Activated naive CD8-positive, alpha-beta T cell treated with anti-CD3 and anti-CD28 coated beads, Interleukin-2, amount 10 ng/mL, durations not matched to agents 7 days and 5 days (primary cell): ENCODE data around the gene ARHGEF2. TPM values are rescaled to one million over a fixed set of nuclear protein-coding genes. Genes with fewer than 3 reads are reported as not detected.

Source experiments
- ATAC-seq: fragments of 150-1000 bp; cut with Tn5 transposase; one replicate; pipeline ENCODE4 v1.10.0; 2021; ENCODE audit warnings: low read depth, moderate library complexity
- POLR2A ChIA-PET: fragments of 350-600 bp; sonication (Branson Sonifier 250); formaldehyde crosslinking; loops from one replicate; lab custom pipeline; 2021; ENCODE audit warnings: antibody characterized with exemption; lab: Charles Lee
- DNase-seq: peaks from one replicate; pipeline ENCODE4 v3.0.0; 2021
- H3K27ac Mint-ChIP-seq: one replicate; pipeline ENCODE4 v1.8.0; 2022; ENCODE audit warnings: mild to moderate bottlenecking, mixed read lengths
- H3K27me3 Mint-ChIP-seq: one replicate; pipeline ENCODE4 v1.8.0; 2022; ENCODE audit warnings: mild to moderate bottlenecking, moderate library complexity, mixed read lengths
- H3K36me3 Mint-ChIP-seq: one replicate; pipeline ENCODE4 v1.8.0; 2021; ENCODE audit warnings: mild to moderate bottlenecking, mixed read lengths
- H3K4me1 Mint-ChIP-seq: one replicate; pipeline ENCODE4 v1.8.0; 2021; ENCODE audit warnings: mixed read lengths
- H3K4me3 Mint-ChIP-seq: one replicate; pipeline ENCODE4 v1.8.0; 2022; ENCODE audit warnings: mild to moderate bottlenecking, moderate library complexity, mixed read lengths
- H3K9me3 Mint-ChIP-seq: one replicate; pipeline ENCODE4 v1.8.0; 2021; ENCODE audit warnings: mixed read lengths
- total RNA-seq, 2 experiments: library from RNA; stranded (reverse); gene quantifications; one replicate each; pipeline ENCODE4 v1.2.3, GENCODE V29; 2021

Gene ARHGEF2
- total RNA-seq = 100 to 1,000 TPM; 151 to 155 TPM

DNA sequence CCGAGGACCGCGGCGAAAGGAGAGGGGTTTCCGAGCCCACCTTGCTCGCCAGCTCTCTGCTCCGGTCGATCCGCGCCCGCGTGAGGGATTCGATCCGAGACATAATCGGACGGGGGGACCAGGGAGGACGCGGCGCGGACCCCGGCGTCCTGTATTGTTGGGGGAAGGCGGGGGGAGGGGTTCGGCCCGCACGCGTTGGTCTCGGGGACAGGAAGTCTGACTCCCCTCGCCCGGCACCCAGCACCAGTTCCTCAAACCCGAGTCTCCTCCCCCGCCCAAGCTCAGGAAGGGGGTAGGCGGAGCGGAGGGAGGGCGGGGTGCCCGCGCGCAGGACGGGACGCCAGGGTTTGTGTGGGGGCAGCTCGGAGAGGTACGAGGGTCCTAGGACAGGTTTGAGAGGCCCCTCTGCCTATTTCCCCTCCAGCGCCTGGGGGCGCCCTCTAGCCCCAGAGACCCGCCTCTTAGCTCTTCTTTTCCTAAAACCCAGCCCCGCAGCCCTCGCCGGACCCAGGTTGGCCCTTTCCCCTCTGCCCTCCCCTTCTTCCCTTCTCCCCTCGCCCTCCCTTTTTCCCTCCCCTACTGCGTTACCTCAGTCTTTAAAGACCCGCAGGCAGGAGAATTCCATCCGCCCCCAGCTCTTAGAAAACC is at the start of gene ARHGEF2:
Gene ARHGEF2 (minus strand): TSS at position 223 of the 648 bp plus-strand sequence. CDS start 120 bp downstream, at position 103.
- Mint-ChIP-seq H3K9me3 (no peaks in the 10 kb centered on the region), H3K27ac (peak within 1 kb of the TSS; percentile 85), H3K4me3 (peak within 1 kb of the TSS; percentile 99), H3K4me1 (peaks cover 61% of the 10 kb centered on the region), H3K27me3 (no peaks in the 10 kb centered on the region), H3K36me3 (peaks cover 25% of the 10 kb centered on the region)
- POLR2A ChIA-PET = interaction anchor here (0.8 to 9.5 kb wide), 10 partner anchors 10 to 122 kb away, joined by 3 to 105 read pairs (median 14); partner anchors contain the start of genes GON4L, KHDC4 and RXFP4
- DNase-seq (peak; percentile 78), ATAC-seq (peak; percentile 72)

DNA sequence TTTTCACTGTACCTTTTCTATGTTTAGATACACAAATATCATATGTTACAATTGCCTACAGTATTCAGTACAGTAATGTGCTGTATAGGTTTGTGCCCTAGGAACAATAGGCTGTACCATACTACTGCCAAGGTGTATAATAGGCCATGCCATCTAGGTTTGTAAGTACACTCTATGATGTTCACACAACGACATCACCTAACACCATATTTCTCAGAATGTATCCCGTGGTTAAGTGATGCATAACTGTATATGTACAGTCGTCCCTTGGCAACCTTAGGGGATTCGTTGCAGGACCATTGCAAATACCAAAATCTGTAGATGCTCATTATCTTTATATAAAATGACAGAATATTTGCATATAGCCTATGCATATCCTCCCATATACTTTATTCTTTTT is 48.2 kb upstream of the ARHGEF2 start:
- ATAC-seq (no peak), DNase-seq (no peak)
- Mint-ChIP-seq H3K4me3 (no peak overlapping the region), H3K27ac (no peak overlapping the region), H3K9me3 (no peaks in the 10 kb centered on the region), H3K36me3 (no peaks in the 10 kb centered on the region), H3K4me1 (peaks cover 11% of the 10 kb centered on the region), H3K27me3 (peaks cover 5% of the 10 kb centered on the region)
- POLR2A ChIA-PET = no interaction called here

DNA sequence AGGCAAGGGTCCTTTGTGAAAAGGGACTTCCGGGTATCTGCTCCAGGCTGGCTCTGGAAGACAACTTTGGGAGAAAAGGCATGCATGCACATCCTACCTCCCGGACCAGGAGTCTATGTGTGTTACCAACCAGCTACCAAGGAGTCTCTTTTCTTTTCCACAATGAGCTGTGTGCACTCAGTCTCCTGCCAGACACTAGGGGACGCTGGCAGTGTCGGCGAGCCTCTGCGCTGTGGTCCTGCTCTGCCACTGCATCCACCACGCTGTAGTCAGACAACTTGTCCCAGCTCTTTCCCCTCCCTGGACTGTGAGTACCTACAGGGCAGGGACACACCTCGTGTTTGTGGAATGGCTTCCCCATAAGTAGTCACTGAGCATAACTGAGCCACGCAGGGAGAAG is 47.5 kb upstream of the ARHGEF2 start:
- Mint-ChIP-seq H3K9me3 (no peaks in the 10 kb centered on the region), H3K4me1 (peaks cover 11% of the 10 kb centered on the region)

DNA sequence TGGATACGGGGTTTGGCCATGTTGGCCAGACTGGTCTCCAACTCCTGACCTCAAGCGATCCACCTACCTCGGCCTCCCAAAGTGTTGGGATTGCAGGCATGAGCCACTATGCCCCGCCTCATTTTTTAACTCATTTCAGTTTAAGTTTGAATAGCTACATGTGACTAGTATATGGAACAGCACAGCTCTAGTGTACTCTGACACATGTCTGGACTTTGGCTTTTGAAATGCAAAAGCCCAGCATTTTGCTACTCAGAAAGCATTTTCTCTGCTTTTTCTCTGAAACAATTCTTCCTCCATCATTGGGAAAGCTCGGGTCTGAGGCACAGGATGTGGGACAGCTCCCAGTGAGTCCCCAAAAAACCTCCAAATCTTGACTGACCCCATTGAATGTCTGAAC is 46.5 kb upstream of the ARHGEF2 start:
- ATAC-seq (no peak), DNase-seq (no peak)
- Mint-ChIP-seq H3K4me1 (peaks cover 15% of the 10 kb centered on the region), H3K4me3 (no peak overlapping the region), H3K27ac (no peak overlapping the region), H3K27me3 (peaks cover 2% of the 10 kb centered on the region), H3K36me3 (peaks cover 5% of the 10 kb centered on the region), H3K9me3 (no peaks in the 10 kb centered on the region)
- POLR2A ChIA-PET = no interaction called here

More for the DNA sequence above, 47.5 kb upstream of the ARHGEF2 start:
- no peak overlapping the region for H3K4me3 Mint-ChIP-seq
- ATAC-seq (peak; percentile 84), DNase-seq (peak; percentile 52)
- peaks cover 2% of the 10 kb centered on the region for H3K27me3 Mint-ChIP-seq
- POLR2A ChIA-PET = interaction anchor here (1.0 kb wide), 1 partner anchor 19 kb away, joined by 3 read pairs; no protein-coding TSS in a partner anchor
- no peak overlapping the region for H3K27ac Mint-ChIP-seq
- H3K36me3 Mint-ChIP-seq = no peaks in the 10 kb centered on the region

DNA sequence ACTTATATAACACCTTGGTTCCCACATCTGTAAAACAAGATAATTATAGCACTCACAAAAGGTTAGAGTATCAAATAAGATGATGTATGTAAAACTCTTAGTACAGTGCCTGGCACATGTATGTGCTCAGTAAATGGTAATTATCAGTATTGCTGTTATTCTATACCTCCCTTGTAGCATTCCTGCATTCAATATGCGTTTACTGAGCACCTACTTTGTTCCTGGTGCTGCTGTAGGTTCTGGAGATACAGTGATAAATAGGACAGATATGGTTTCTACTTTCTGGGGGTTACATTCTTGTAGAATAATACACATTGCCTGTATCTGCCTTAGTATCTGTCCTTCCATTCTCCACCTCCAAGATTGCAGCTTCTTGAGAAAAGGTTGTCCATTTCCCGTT is 43.6 kb upstream of the ARHGEF2 start:
- H3K36me3 Mint-ChIP-seq = peaks cover 18% of the 10 kb centered on the region
- peaks cover 28% of the 10 kb centered on the region for H3K4me1 Mint-ChIP-seq
- H3K27ac Mint-ChIP-seq = no peak overlapping the region
- DNase-seq (no peak), ATAC-seq (no peak)
- H3K4me3 Mint-ChIP-seq = no peak overlapping the region
- POLR2A ChIA-PET = no interaction called here
- no peaks in the 10 kb centered on the region for H3K9me3 Mint-ChIP-seq
- no peaks in the 10 kb centered on the region for H3K27me3 Mint-ChIP-seq

DNA sequence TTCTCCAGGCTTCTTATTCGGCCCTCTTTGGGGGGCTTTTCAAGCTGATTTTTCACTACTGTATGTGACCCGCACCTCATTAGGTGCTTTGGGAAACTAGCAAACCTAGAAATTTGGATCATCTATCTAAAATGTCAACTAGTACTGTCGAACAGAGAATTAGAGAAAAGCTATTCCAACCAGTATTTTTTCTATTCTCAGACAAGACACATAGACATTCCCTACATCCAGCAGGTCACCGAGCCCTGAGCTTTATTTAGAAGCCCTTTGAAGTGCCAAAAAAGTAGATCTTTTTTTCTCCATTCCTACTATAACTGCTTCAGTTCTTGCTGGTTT is 42.7 kb upstream of the ARHGEF2 start:
- H3K27me3 Mint-ChIP-seq = no peaks in the 10 kb centered on the region
- H3K27ac Mint-ChIP-seq = peak overlapping the region; percentile 97
- DNase-seq = no peak
- peaks cover 22% of the 10 kb centered on the region for H3K36me3 Mint-ChIP-seq
- no peak for ATAC-seq
- POLR2A ChIA-PET = interaction anchor here (0.7 to 1.7 kb wide), 4 partner anchors 10 to 252 kb away, joined by 3 to 5 read pairs (median 5); partner anchors contain the start of gene KHDC4
- peak overlapping the region; percentile 92 for H3K4me3 Mint-ChIP-seq
- H3K4me1 Mint-ChIP-seq = peaks cover 29% of the 10 kb centered on the region
- H3K9me3 Mint-ChIP-seq = no peaks in the 10 kb centered on the region

DNA sequence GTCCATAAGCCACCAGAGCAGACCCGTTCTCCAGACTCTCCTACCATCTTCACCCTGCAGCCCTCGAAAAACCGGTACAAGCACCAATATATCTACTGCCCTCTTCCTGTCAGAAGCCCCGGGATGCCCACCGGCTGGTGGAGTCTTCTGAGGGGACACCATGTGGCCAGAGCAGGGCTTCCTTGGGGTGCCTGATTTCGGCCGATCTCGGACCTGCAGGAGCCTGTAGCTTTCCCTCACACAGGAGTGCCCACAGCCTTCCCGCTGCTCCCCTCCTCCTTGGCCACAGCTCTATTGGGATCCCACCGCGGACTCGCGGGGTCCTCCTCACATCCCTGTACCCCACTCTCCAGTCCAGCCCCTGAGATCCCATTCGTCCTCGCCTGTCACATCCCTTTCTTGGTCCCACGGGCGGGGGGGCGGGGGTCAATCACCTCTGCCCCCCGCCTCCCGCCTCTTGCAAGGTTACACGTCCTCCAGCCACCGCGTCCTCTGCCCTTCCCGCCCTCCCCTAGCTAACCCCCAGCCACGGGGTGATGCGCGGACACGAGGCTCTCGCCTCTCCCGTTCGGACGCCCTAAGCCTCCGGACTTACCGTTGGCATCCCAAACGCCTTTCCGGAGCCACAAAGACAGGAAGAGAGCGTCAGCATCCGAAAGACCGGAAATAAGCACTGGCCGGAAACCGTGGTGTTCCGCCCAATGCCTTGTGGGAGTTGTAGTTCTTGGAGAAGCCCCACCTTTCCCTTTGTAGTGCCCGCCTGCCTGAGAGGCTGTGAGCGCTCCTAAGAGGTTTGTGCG is 42.1 kb upstream of the ARHGEF2 start, which contains the start of gene SSR2:
Gene SSR2 (minus strand): TSS at position 659 of the 800 bp plus-strand sequence. CDS start 784 bp downstream, outside the sequence.
- H3K36me3 Mint-ChIP-seq = peaks cover 22% of the 10 kb centered on the region
- peak within 1 kb of the TSS; percentile 97 for H3K27ac Mint-ChIP-seq
- H3K4me1 Mint-ChIP-seq = peaks cover 26% of the 10 kb centered on the region
- H3K4me3 Mint-ChIP-seq = peak within 1 kb of the TSS; percentile 92
- POLR2A ChIA-PET = interaction anchor here (0.6 to 1.7 kb wide), 8 partner anchors 10 to 252 kb away, joined by 3 to 5 read pairs (median 4); partner anchors contain the start of gene KHDC4
- ATAC-seq (peak; percentile 97), DNase-seq (peak; percentile 77)
- no peaks in the 10 kb centered on the region for H3K27me3 Mint-ChIP-seq
- H3K9me3 Mint-ChIP-seq = no peaks in the 10 kb centered on the region

DNA sequence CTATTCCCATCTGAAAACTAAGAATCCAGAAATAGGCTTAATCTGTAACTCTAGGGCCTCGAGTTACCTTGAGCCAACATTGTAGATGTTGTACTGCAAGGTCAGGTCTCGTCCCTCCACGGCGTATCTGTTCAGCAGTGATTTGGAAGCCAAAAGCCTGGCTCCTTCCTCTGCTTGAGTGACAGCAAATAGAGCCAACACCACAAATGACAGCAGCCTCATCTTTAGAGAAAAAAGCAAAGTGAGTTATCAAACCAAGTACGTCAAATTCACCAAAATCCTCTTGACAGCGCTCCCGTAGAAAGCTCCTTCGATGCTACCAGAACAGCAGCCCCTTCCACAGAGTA is 41.6 kb upstream of the ARHGEF2 start:
- peak overlapping the region; percentile 92 for H3K4me3 Mint-ChIP-seq
- H3K4me1 Mint-ChIP-seq = peaks cover 26% of the 10 kb centered on the region
- H3K36me3 Mint-ChIP-seq = peaks cover 22% of the 10 kb centered on the region
- H3K27ac Mint-ChIP-seq = peak overlapping the region; percentile 97
- DNase-seq (no peak), ATAC-seq (no peak)
- no peaks in the 10 kb centered on the region for H3K27me3 Mint-ChIP-seq
- POLR2A ChIA-PET = interaction anchor here (0.6 to 1.7 kb wide), 6 partner anchors 11 to 86 kb away, joined by 3 to 5 read pairs (median 4); partner anchors contain the start of gene KHDC4
- H3K9me3 Mint-ChIP-seq = no peaks in the 10 kb centered on the region

DNA sequence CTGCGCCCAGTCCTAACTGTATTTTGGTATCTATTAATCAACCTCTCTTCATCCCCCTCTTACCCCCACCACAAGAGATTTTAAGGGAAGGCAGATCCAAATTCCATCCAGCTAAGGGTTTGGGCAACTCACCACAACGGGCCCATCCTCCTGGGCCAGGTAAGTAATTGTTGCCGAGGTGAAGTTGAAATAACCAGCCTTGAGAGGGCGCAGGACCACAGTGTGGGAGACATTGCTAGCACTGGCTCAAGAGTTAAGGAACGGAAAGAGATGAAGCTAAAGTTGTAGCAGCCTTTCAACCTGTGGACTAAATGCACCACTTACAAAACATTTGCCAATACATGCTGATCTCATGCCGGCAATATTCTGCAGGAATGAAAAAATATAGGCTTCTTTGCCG is 36.5 kb upstream of the ARHGEF2 start:
- POLR2A ChIA-PET = no interaction called here
- ATAC-seq (no peak), DNase-seq (no peak)
- Mint-ChIP-seq H3K4me3 (no peak overlapping the region), H3K9me3 (no peaks in the 10 kb centered on the region), H3K27me3 (no peaks in the 10 kb centered on the region), H3K4me1 (peaks cover 25% of the 10 kb centered on the region), H3K27ac (no peak overlapping the region), H3K36me3 (peaks cover 40% of the 10 kb centered on the region)

DNA sequence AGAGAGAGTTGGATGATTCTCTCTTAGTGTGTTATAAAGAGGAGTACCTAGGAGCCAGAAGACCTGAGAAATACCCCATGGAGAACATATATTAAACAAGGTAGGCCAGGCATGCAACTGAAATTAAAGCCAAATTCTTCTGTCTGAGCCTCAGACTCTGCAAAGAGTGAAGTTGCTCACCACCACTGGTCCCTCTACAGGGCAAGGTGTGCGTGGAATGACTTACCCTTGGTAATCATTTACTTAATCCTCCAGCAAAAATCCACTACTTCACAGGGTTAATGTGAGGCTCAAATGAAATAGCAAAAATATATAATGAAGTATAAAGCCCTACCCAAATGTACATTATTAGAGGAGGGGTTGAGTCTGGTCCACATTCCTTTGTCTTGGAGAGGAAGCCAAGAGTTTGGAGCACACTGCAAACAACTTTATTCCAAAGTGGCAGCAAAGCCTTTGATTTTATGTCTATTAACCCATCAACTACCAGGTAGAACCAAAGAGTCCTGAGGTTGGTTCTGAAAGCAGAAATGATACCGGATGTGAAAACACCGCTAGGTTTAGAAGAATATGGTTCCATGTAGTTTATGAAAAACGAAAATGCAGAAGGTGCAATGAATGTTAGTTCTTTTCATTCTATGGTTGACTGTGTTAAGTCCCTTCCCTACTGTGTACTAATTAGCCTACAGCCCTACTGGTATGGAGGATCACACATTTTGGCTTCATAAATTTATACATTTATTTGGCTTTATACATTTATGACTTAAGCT is 33.9 kb upstream of the ARHGEF2 start:
- Mint-ChIP-seq H3K27ac (no peak overlapping the region), H3K4me3 (no peak overlapping the region), H3K36me3 (peaks cover 40% of the 10 kb centered on the region), H3K9me3 (no peaks in the 10 kb centered on the region), H3K27me3 (no peaks in the 10 kb centered on the region), H3K4me1 (peaks cover 17% of the 10 kb centered on the region)
- POLR2A ChIA-PET = no interaction called here
- ATAC-seq = no peak
- no peak for DNase-seq

DNA sequence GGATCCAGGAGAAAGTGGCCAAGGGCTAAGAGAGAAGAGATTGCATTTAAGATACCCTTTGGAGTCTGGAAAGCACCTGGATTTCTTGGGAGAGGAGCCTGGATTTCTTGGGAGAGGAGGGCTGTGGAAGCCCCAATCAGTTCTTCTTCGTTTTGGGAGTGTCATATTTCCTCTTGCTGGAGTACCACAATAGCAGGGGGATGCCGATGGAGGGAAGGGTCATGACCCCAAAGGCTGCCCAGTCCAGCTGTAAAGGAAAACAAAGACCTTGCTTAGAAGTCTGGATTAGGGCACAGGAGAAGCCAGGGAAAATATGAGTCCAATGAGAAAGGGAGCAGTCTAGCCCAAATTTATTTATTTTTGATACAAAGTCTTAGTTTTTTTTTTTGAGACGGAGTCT is 31.1 kb upstream of the ARHGEF2 start:
- POLR2A ChIA-PET = no interaction called here
- Mint-ChIP-seq H3K27ac (no peak overlapping the region), H3K36me3 (peaks cover 38% of the 10 kb centered on the region), H3K9me3 (no peaks in the 10 kb centered on the region), H3K27me3 (no peaks in the 10 kb centered on the region), H3K4me1 (peaks cover 29% of the 10 kb centered on the region), H3K4me3 (no peak overlapping the region)
- ATAC-seq = no peak
- DNase-seq = no peak

DNA sequence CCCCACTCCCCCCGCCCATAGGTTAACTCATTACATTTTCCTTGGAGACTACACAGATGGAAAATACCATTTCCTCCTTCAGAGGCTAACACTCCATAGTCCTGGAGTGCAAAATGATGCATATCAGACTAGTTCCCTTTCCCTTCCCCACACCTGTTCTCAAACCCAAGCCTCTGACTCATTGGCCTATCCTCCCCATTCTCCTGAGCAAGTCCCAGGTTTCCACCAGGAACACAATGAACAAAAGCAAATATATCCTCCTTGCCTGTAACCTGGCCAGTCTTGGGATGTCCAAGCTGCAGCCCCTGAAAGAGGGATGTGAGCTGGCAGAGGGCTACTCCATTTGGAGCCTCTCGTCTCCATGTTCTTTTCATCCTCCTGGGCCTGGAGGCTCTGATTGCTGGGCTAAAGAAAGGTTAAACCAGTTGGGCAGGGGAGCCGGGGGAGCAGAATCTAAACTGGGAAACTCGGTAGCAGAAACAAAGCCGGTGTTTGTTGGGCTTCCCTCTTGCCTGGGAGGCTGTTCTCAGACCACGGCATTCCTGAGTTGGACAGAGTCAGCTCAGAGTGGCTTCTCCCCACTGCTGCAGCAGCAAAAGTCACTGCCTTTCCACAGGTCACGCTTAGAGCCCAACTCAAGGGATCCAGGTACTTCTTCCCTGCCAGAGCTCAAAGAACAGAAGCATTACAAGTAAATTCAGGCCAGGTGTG is 28.5 kb upstream of the ARHGEF2 start:
- Mint-ChIP-seq H3K4me1 (peaks cover 29% of the 10 kb centered on the region), H3K27ac (peak overlapping the region; percentile 3), H3K27me3 (no peaks in the 10 kb centered on the region), H3K4me3 (no peak overlapping the region), H3K9me3 (no peaks in the 10 kb centered on the region), H3K36me3 (peaks cover 33% of the 10 kb centered on the region)
- ATAC-seq = no peak
- DNase-seq = no peak
- POLR2A ChIA-PET = interaction anchor here (1.1 kb wide), 1 partner anchor 27 kb away, joined by 4 read pairs; no protein-coding TSS in a partner anchor
